GM18951 (cell line): ENCODE measurements around the gene TMEM256.
"Not testable (repeated sequence)": the region's sequence is repeated elsewhere in the genome, so short reads cannot be mapped to it uniquely, and the experiment has no call there.

Experiments
- POLR2A ChIP-seq: IDR thresholded peaks from 4 replicates; pipeline ENCODE4 v1.6.1; 2011; ENCODE audit warnings: mild to moderate bottlenecking; ENCODE audit not compliant: insufficient read length, insufficient read depth; ENCODE audit errors: extremely low read depth
- in situ Hi-C: fragments of 300-500 bp; cut with MboI; formaldehyde crosslinking; loops from one replicate; pipeline ENCODE4 v1.12.0; 2022; ENCODE audit warnings: low sequenced_read_pairs, mixed read lengths, inconsistent platforms; ENCODE audit not compliant: unreplicated experiment

TMEM256 gene

GRCh38 chr17:7379134-7379533 is 24.8 kb downstream of the TMEM256 start:
- in situ Hi-C loops, result no loop called here

GRCh38 chr17:7374353-7374752 is 29.5 kb downstream of the TMEM256 start:
- in situ Hi-C loops, result no loop called here
- no peak for TF ChIP-seq POLR2A

More at GRCh38 chr17:7379134-7379533, 24.8 kb downstream of the TMEM256 start:
- no peak for TF ChIP-seq POLR2A

- in situ Hi-C loops, result no loop called here
- TF ChIP-seq POLR2A, result no peak
These were observed 33.0 kb downstream of the TMEM256 start for GRCh38 chr17:7370853-7371252.

DNA sequence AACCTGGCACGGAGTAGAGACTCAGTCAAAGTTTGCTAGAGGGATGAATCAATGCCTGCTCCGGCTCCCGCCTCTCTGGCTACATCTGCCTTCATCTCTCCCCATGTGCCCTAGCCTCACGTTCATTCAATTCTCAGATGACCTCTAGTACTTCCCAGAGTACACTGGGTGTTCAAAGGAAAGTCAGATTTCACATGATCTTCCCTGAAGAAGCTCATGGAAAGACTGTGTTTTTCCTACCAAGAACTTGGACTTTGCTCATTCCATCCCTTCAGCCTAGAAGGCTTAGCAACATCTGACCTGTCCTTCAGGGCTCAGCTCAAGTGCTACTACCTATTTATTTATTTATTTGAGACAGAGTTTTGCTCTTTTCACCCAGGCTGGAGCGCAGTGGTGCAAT is 34.1 kb downstream of the TMEM256 start:
- in situ Hi-C loops, result no loop called here
- TF ChIP-seq POLR2A, result no peak

DNA sequence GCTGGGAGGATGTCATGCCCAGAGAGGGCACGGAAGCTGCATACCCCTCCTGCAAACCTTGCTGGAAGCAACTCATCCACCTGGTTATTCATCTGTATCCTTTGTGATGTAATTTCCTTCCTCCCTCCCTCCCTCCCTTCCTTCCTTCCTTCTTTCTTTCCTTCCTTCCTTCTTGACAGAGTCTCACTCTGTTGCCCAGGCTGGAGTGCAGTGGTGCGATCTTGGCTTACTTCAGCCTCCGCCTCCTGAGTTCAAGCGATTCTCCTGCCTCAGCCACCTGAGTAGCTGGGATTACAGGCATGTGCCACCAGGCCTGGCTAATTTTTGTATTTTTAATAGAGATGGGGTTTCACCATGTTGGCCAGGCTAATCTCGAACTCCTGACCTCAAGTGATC is 35.3 kb downstream of the TMEM256 start:
- in situ Hi-C loops, result not testable (repeated sequence)

DNA sequence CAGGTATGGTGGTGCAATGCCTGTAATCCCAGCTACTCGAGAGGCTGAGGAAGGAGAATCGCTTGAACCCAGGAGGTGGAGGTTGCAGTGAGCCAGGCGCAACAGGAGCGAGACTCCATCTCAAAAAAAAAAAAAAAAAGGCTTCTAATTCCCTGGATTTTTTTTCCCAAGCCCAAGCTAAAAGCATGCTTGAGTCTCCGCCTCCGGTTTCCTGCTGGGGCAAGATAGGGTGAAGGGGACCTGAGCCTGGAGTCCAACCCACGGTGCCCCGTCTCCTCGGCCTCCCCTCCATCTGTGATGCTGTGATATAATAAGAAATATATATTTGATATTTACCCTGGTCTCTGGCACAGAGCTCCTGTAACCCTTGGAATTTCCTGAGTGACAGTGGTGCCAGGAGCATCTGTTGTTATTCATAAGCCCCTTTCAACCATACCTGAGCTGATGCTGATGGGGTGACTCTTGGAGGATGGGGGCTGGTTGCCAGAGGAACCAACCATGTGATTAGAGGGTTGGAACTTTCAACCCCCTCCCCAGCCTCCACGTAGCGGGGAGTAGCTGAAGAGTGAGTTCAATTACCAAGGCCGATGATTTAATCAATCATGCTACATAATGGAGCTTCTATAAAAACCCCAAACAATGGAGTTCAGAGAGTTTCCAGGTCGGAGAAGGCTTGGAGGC is 35.8 kb downstream of the TMEM256 start:
- in situ Hi-C loops, result no loop called here
- TF ChIP-seq POLR2A, result no peak

DNA sequence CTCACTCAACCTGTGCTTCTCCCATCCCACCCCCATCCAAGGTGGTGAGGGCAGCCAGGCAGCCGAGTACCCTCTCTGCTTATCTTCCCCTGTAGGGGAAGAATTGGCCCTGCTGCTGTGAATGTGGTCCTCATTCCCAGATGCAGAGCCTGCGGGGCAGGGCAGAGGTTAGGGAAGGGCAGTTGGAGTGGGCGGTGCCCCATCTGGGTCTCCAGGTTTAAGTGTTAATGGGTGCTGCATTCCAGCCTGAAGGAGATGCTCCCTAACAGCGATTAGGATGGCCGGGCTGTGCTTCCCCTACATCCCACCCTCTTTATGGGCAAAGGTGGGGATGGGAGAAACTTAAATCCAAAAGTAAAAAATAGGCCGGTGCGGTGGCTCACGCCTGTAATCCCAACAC is 36.8 kb downstream of the TMEM256 start:
- no peak for TF ChIP-seq POLR2A
- in situ Hi-C loops, result no loop called here

DNA sequence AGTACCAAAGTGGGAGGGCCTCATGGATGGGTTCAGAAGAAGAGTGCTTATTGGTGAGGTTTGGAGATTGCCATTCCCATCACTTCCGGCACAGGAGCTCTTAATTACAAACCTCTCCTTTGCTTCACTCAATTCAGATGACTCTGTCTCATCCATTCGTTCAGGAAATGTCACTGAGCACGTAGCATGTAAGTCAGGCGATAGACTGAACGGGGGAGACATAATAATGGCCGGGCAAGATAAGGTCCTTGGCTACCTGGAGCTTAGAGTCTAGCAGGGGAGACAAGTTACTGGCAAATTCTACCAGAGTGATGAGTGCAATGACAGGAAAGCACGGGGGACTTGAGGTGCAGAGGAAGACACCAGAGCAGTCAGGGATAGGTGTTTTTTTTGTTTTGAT is 37.9 kb downstream of the TMEM256 start:
- in situ Hi-C loops, result not testable (repeated sequence)

- in situ Hi-C loops, result no loop called here
- no peak for TF ChIP-seq POLR2A
These were observed 40.6 kb downstream of the TMEM256 start for GRCh38 chr17:7363311-7363710.

GRCh38 chr17:7361906-7362305 is 42.0 kb downstream of the TMEM256 start:
- no peak for TF ChIP-seq POLR2A
- in situ Hi-C loops, result no loop called here

- in situ Hi-C loops, result no loop called here
- TF ChIP-seq POLR2A, result no peak
These were observed 46.5 kb downstream of the TMEM256 start for GRCh38 chr17:7357381-7357780.

- in situ Hi-C loops, result no loop called here
- TF ChIP-seq POLR2A, result no peak
These were observed 47.1 kb downstream of the TMEM256 start for GRCh38 chr17:7356756-7357155.

DNA sequence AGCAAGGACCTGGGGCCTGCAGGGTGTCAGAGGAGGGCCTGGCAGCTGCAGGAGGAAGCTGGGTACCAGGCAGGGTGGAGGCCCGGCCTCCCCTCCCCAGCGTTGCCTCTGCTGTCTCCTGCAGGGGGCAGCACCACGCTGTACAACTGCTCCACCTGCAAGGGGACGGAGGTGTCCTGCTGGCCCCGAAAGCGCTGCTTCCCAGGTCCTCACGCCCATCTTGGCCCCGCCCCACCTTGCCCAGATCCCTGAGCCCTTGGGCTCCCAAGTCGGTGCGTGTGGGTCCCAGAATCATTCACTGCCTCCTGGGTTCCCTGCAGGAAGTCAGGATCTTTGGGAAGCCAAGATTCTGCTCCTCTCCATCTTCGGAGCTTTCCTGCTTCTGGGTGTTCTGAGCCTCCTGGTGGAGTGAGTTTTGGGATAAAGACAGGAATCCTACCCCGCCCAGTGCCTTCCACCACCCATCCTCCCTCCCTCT is 47.8 kb downstream of the TMEM256 start:
- in situ Hi-C loops, result no loop called here
- no peak for TF ChIP-seq POLR2A

- no peak for TF ChIP-seq POLR2A
- in situ Hi-C loops, result no loop called here
These were observed 48.3 kb downstream of the TMEM256 start for GRCh38 chr17:7355573-7355972.

GRCh38 chr17:7355053-7355452 is 48.8 kb downstream of the TMEM256 start, which contains the start of gene TMEM95:
TMEM95 (plus strand) TSS chr17:7355156; CDS start chr17:7355205, 49 bp downstream.
- in situ Hi-C loops, result no loop called here

More at GRCh38 chr17:7355053-7355452, 48.8 kb downstream of the TMEM256 start, which contains the start of gene TMEM95:
- TF ChIP-seq POLR2A, result no peak
